ENCODE data around the gene MAMDC4.

Gene MAMDC4

GRCh38 chr9:136890661-136891060 is 38.5 kb downstream of the MAMDC4 start:
- DNase-seq (ENCODE audit: low spot score) = no peak

GRCh38 chr9:136896027-136896426 is 43.9 kb downstream of the MAMDC4 start:
- no peak for DNase-seq (ENCODE audit: low spot score)

DNA sequence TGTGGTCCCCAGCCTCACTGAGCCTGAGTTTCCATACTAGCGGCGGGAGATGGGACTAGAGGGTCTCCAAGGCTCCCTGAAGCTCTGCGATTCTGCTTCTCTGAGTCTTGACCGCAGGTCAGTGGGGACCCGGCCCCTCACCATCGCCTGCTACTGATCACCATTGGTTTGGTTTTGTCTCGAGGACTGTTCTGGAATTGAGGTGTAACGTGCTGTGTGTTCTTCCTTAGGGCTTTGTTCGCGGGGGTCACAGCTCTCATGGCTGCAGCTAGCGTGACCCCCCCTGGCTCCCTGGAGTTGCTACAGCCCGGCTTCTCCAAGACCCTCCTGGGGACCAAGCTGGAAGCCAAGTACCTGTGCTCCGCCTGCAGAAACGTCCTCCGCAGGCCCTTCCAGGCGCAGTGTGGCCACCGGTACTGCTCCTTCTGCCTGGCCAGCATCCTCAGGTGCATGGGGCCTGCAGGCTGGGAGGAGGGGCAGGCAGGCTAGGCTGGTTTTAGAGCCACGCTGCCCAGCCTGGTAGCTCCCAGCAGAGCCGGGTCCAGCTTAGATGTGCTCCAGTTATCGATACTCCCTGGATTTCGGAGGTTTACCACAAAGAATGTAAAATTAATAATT is 46.4 kb downstream of the MAMDC4 start:
- no peak for DNase-seq (ENCODE audit: low spot score)

GRCh38 chr9:136899196-136899595 is 47.0 kb downstream of the MAMDC4 start:
- no peak for DNase-seq (ENCODE audit: low spot score)

- no peak for DNase-seq (ENCODE audit: low spot score)
Observed at GRCh38 chr9:136900556-136900955, 48.4 kb downstream of the MAMDC4 start.

DNA sequence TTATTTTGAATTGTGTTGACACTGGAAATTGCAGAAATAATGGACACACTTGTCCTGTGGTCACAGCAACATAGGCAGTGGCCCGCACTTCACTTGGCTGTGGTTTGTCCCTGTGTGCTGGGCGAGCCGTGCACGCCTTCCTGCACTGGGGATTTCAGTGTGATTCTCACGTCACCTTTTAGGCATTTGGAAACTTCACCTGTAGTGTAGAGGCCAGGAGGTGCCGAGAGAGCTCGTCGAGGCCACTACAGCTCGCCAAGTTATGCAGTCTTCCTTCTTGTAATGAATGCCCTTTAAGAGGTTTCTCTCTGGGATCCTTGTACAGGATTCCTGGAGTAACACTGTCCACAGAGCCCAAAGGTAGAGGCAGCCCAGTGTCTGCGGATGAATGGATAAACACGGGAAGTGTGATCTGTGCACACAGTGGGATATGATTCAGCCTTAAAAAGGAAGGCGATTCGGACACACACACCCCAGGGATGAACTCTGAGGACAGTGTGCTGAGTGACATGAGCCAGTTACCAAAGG is 48.9 kb downstream of the MAMDC4 start:
- no peak for DNase-seq (ENCODE audit: low spot score)

GRCh38 chr9:136901516-136902258 is 49.5 kb downstream of the MAMDC4 start:
- no peak for DNase-seq (ENCODE audit: low spot score)

- DNase-seq (ENCODE audit: low spot score) = peak; percentile 66
Observed at GRCh38 chr9:136902259-136902821, 50.2 kb downstream of the MAMDC4 start.

- DNase-seq (ENCODE audit: low spot score) = no peak
Observed at GRCh38 chr9:136903041-136903554, 51.0 kb downstream of the MAMDC4 start.

DNA sequence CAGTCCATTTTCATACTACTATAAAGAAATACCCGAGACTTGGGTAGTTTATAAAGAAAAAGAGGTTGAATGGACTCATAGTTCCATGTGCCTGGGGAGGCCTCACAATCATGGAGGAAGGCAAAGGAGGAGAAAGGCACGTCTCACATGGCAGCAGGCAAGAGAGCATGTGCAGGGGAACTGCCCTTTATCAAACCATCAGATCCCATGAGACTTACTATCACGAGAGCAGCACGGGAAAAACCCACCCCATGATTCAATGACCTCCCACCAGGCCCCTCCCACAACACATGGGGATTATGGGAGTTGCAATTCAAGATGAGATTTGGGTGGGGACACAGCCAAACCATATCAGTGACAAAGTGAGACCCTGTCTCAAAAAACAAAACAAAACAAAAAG is 54.1 kb downstream of the MAMDC4 start:
- no peak for DNase-seq (ENCODE audit: low spot score)

GRCh38 chr9:136907011-136907914 is 55.1 kb downstream of the MAMDC4 start:
- no peak for DNase-seq (ENCODE audit: low spot score)

All from HuH-7.5 (cell line).